GM18519 (cell line): ENCODE measurements around the gene ULK4.

Source experiments
- ATAC-seq: cut with Tn5 transposase; IDR thresholded peaks from one replicate; pipeline ENCODE4 v1.9.1; 2021; ENCODE audit warnings: mild to moderate bottlenecking, moderate library complexity; ENCODE audit not compliant: unreplicated experiment, low FRiP score

ULK4 gene

GRCh38 chr3:41519746-41520145 is 442.2 kb downstream of the ULK4 start:
- no peak for ATAC-seq

- no peak for ATAC-seq
These were observed 443.3 kb downstream of the ULK4 start for GRCh38 chr3:41518626-41519025.

GRCh38 chr3:41508063-41508696 is 453.7 kb downstream of the ULK4 start:
- no peak for ATAC-seq

DNA sequence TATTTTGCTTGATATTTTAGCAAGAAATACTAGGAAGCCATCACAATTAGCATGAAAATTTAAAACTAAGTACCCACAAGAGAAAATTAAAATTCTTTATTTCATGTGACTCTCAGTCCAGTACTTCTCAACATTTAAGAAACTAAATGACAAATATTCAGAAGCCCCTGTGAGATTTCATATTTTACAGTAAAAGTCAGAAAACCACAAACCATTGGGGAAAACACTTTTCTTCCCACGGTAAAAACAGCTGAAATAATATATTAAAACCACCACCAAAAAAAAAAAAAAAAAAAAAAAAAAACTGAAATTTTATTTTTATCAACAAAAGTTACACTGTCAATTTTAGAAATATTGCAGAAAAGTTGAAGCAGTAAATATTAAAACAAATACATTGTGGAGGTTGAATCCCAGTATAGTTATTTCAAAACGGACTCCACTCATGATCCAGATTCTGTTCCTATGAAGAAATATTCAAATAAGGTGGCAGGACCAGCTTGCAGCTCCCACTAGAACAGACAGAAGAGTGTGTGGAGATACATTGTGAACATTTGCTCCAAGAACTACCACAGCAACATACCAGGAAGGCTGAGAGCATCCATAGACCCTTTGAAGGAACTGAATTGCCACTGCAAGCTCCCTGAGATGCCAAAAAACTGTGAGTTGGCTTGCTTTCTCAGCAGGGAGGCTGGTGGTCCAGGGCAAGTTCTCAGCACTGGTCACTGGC is 454.4 kb downstream of the ULK4 start:
- no peak for ATAC-seq

GRCh38 chr3:41503998-41504623 is 457.8 kb downstream of the ULK4 start:
- no peak for ATAC-seq

- ATAC-seq: no peak
These were observed 459.4 kb downstream of the ULK4 start for GRCh38 chr3:41502481-41502880.

DNA sequence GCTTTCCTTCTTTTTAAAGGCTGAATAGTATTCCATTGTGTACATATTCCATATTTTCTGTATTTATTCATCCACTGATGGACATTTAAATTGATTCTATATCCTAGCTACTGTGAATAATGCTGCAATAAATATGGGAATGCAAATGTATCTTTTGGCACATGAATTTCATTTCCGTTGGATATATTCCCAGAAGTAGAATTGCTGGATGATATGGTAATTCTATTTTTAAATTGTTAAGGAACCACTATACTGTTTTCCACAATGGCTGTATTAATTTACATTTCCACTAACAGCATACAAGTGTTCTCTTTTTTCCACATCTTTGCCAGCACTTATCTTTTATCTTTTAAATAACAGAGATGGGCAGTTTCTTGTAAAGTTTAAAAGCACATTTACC is 459.9 kb downstream of the ULK4 start:
- no peak for ATAC-seq

GRCh38 chr3:41498847-41499246 is 463.1 kb downstream of the ULK4 start:
- no peak for ATAC-seq

DNA sequence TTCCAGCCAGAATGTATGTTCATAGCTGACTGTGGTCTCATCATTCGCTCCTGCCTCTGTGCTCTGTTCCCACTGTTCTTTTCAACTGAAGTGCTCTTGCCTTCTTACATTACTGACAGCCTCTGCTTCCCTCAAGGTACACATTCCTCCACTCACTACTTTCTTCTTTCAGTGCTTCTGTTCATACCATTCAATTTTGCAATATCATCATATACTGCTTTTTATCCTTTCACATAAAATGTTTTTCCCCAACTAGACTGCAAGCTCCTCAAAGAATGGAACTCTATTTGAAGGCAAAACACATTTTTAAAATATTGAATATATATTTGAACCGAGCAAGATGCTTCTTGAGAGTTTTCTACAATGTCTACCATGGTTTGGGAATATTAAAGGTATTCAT is 471.5 kb downstream of the ULK4 start:
- no peak for ATAC-seq

DNA sequence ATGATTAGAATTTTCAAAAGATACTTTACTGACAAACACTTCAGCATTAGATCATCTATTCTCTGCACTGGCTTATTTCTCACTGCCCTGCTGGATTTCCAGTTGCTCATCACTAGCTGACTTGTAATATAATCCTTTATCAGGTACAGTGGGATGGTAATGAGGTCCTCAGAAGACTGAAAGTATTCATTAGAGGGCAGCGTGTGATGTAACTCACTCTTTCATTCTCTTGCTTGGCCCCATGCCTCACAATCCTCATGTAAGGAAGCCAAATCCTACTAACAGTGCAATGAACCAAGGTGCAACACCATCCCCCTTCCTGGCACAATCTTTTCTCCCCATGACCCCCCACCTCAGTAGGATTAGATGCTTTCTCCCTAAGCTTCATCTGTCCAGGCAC is 472.7 kb downstream of the ULK4 start:
- ATAC-seq: no peak

DNA sequence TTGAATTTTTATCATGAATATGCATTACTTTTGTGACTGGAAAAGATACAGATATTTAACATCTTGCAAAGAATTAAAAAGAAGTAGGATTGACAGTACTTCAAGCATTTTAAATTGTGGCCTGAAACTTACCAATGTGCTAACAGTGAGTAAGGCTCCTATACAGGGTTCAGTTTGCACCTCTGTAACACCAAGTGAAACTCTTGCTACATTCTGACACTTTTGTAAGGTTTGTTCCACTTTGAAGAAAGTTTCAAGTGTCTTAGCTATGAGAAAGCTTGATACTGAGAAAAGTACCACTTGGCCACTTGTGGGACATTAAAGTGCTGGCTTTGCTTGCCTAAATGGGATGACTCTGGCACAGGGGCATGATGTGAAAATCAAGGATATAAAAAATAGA is 473.4 kb downstream of the ULK4 start:
- no peak for ATAC-seq

DNA sequence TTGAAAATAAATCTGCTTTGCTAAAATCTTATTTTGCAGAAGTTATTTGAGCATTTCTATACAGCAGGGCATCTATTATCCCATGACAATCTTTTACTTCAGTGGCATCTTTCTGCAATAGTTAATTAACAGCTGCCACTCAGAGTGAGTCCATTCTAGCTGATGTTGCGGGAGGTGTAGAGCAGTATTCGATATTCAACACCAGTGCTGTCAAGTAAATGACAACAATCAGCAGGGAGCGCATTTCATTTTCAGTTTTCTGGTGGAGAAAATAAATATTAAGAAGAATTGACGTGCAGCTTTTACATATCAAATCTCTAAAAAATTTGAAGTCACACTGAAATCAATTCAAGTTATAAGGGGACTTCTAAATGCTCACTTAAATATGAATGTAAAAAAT is 476.4 kb downstream of the ULK4 start:
- no peak for ATAC-seq

GRCh38 chr3:41482134-41482533 is 479.8 kb downstream of the ULK4 start:
- no peak for ATAC-seq

- no peak for ATAC-seq
These were observed 483.6 kb downstream of the ULK4 start for GRCh38 chr3:41478278-41478677.

GRCh38 chr3:41477399-41478014 is 484.4 kb downstream of the ULK4 start:
- no peak for ATAC-seq

- ATAC-seq: no peak
These were observed 492.8 kb downstream of the ULK4 start for GRCh38 chr3:41469083-41469482.

- no peak for ATAC-seq
These were observed 494.4 kb downstream of the ULK4 start for GRCh38 chr3:41467481-41467880.

- ATAC-seq: no peak
These were observed 497.0 kb downstream of the ULK4 start for GRCh38 chr3:41464858-41465257.

- ATAC-seq: no peak
These were observed 497.5 kb downstream of the ULK4 start for GRCh38 chr3:41464401-41464800.

GRCh38 chr3:41462103-41462691 is 499.7 kb downstream of the ULK4 start:
- no peak for ATAC-seq

DNA sequence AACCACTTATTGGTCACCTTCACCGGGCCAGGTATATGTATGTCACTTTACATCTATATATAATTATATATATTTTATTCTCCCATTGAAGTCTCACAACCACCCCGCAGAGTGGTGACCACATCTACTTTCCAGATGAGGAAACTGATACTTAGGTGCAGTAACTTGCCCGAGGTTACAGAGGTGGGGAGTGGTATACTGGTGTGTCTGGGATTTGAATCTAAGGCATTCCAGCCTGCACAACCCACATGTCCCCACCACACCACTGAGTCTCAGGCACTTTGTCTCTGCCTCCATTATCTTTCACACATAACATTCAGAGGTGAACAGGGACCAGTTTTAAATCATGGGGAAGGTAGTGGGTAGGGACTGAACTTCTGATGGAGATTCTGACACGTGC is 501.2 kb downstream of the ULK4 start:
- ATAC-seq: no peak
